ENCODE results near the gene BRDT. TPM values are rescaled to one million over a fixed set of nuclear protein-coding genes. Genes with fewer than 3 reads are reported as not detected.

BRDT gene
- total RNA-seq, 1 donor from 2014 or later: not detected

DNA sequence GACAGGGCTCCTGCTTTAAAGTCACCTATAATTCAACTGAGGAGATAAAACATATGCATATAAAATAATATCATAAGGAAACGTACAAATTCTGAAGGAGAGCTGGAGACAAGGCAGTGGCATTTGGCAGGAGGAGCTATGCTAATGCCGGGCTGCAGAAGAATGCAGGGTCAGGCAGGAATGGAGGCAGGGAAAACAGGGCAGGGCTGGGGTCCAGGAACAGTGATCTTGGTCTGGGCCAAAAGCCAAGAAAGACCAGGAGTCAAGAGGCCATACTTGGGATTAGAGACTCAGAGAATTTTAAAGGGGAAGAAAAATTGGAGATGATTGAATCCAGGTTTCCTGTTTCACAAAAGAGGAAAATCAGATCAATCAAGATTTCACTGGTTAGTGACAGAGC lies 20.0 kb upstream of the BRDT start:
- H3K9me3 ChIP-seq: no peaks in the 10 kb centered on the region
- no peaks in the 10 kb centered on the region for H3K36me3 ChIP-seq
- peak; percentile 53 for DNase-seq
- TF ChIP-seq, protein P1, sequence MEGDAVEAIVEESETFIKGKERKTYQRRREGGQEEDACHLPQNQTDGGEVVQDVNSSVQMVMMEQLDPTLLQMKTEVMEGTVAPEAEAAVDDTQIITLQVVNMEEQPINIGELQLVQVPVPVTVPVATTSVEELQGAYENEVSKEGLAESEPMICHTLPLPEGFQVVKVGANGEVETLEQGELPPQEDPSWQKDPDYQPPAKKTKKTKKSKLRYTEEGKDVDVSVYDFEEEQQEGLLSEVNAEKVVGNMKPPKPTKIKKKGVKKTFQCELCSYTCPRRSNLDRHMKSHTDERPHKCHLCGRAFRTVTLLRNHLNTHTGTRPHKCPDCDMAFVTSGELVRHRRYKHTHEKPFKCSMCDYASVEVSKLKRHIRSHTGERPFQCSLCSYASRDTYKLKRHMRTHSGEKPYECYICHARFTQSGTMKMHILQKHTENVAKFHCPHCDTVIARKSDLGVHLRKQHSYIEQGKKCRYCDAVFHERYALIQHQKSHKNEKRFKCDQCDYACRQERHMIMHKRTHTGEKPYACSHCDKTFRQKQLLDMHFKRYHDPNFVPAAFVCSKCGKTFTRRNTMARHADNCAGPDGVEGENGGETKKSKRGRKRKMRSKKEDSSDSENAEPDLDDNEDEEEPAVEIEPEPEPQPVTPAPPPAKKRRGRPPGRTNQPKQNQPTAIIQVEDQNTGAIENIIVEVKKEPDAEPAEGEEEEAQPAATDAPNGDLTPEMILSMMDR (IDR thresholded peaks at IDR 0.05): no peak
- peak; percentile 74 to 81 for ATAC-seq
- H3K4me1 ChIP-seq: peaks cover 4% of the 10 kb centered on the region
- intact Hi-C loops (cut with DNase I): loop anchor here (10.0 kb wide), 1 partner anchor 644 kb away; no protein-coding TSS in a partner anchor
- peak overlapping the region; percentile 54 for H3K27ac ChIP-seq
- H3K27me3 ChIP-seq (ENCODE audit: low read depth): no peaks in the 10 kb centered on the region
- H3K4me3 ChIP-seq: no peak overlapping the region

DNA sequence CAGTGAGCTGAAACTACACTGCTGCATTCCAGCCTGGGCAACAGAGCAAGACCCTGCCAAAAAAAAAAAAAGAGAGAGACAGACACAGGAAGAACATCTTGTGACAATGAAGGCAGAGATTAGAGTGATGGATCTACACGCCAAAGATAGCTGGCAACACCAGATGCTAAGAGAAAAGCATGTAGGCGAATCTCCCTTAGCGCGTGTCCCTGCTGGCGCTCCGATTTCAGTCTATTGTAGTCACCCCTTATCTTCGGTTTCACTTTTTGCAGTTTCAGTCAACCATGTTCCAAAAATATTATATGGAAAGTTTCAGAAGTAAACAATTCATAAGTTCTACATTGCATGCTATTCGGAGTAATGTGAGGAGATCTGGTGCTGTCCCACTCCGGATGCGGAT lies 11.6 kb upstream of the BRDT start:
- Histone ChIP-seq H3K4me1 (no peaks in the 10 kb centered on the region), H3K4me3 (no peak overlapping the region), H3K36me3 (no peaks in the 10 kb centered on the region), H3K27me3 (ENCODE audit: low read depth) (no peaks in the 10 kb centered on the region), H3K27ac (no peak overlapping the region), H3K9me3 (no peaks in the 10 kb centered on the region)
- TF ChIP-seq, protein P1 (IDR thresholded peaks at IDR 0.05): no peak
- intact Hi-C loops (cut with DNase I): no loop called here
- DNase-seq (no peak), ATAC-seq (no peak)

DNA sequence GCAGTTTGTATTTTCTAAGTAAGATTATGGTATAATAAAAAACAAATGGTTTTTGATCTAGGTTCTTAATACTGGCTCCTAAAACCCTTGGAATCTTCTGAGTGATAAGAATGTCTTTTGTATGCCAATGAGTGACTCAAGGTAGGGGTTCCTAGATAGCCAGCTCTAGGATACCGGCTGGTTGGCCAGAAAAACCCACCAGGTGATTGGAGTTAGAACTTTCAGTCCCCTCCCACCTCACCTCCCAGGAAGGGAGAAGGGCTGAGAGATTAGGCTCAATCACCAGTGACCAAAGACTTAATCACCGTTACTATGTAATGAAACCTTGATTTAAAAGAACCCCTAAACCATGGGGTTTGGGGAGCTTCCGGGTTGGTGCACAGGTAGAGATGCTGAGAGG lies 8.7 kb upstream of the BRDT start:
- Histone ChIP-seq H3K4me3 (no peak overlapping the region), H3K4me1 (no peaks in the 10 kb centered on the region), H3K36me3 (no peaks in the 10 kb centered on the region), H3K27me3 (ENCODE audit: low read depth) (no peaks in the 10 kb centered on the region), H3K9me3 (no peaks in the 10 kb centered on the region), H3K27ac (no peak overlapping the region)
- ATAC-seq (no peak), DNase-seq (no peak)
- intact Hi-C loops (cut with DNase I): no loop called here
- TF ChIP-seq, protein P1 (IDR thresholded peaks at IDR 0.05): no peak

DNA sequence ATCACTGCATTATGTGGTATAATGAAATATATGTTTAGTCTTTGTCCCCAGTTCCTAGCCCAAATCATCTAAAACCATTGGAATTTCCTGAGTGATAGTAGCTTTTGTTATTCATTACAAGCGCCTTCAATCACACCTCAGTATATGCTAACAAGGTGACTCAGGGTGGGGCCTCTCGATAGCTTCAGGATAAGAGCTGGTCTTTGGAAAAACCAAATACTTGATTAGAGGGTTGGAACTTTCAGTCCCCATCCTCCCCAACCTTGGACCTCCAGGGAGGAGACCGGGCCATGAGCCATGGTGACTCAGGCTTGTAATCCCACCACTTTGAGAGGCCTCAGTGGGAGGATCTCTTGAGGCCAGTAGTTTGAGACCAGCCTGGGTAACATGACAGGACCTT lies 5.1 kb upstream of the BRDT start:
- H3K4me1 ChIP-seq: no peaks in the 10 kb centered on the region
- TF ChIP-seq, protein P1 (IDR thresholded peaks at IDR 0.05): no peak
- intact Hi-C loops (cut with DNase I): no loop called here
- no peak overlapping the region for H3K4me3 ChIP-seq
- no peaks in the 10 kb centered on the region for H3K9me3 ChIP-seq
- ATAC-seq (no peak), DNase-seq (no peak)
- H3K27me3 ChIP-seq (ENCODE audit: low read depth): no peaks in the 10 kb centered on the region
- H3K36me3 ChIP-seq: no peaks in the 10 kb centered on the region
- H3K27ac ChIP-seq: no peak overlapping the region

DNA sequence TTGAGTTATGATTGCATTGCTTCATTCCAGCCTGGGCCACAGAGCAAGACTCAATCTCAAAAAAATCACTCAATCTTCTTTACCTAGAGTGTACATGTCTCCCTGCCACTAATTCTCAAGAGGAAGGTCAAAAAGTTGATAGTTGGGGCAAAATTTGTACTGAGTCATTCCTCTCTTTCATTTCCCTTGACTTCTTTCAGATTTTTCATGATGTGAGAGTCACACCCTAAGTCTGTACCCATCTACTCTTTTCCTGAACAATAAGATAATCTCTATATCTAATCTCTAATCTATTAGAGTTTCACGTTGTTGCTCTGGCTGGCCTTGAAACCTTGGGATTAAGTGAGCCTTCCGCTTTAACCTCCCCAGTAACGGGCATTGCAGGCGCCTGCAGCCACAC lies 1.1 kb upstream of the BRDT start:
- ATAC-seq (no peak), DNase-seq (no peak)
- TF ChIP-seq, protein P1 (IDR thresholded peaks at IDR 0.05): no peak
- Histone ChIP-seq H3K9me3 (no peaks in the 10 kb centered on the region), H3K36me3 (no peaks in the 10 kb centered on the region), H3K4me3 (no peak overlapping the region), H3K27me3 (ENCODE audit: low read depth) (no peaks in the 10 kb centered on the region), H3K27ac (no peak overlapping the region), H3K4me1 (no peaks in the 10 kb centered on the region)
- intact Hi-C loops (cut with DNase I): no loop called here
